HG02840 (cell line): ENCODE results near the gene LY9.
"Not testable (repeated sequence)": the region's sequence is repeated elsewhere in the genome, so short reads cannot be mapped to it uniquely, and the experiment has no call there.

ENCODE experiments used
- ATAC-seq: cut with Tn5 transposase; IDR thresholded peaks from one replicate; pipeline ENCODE4 v1.9.1; 2021; ENCODE audit warnings: mild to moderate bottlenecking, moderate library complexity, moderate number of reproducible peaks; ENCODE audit not compliant: unreplicated experiment, low FRiP score

LY9 gene

DNA sequence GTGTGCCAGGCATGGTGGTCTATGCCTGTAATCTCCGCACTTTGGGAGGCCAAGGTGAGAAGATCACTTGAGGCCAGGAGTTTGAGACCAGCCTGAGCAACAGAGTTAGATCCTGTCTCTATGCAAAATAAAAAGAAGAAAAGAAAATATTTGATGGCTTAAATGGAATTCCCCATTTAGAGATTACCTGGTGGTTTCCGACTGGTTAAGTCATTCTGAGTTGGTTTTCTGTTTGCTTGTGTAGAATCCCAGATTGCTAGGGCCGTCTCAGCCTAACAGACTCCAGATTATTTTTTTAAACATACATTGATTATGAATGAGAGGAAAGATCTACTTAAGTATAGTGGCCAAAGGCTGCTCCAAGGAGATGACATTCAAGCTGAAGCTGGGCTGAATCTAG is 22.9 kb upstream of the LY9 start:
- no peak for ATAC-seq

GRCh38 chr1:160774886-160775719 is 20.9 kb upstream of the LY9 start:
- ATAC-seq: no peak

- ATAC-seq: no peak
Observed at GRCh38 chr1:160776178-160776577, 19.8 kb upstream of the LY9 start.

DNA sequence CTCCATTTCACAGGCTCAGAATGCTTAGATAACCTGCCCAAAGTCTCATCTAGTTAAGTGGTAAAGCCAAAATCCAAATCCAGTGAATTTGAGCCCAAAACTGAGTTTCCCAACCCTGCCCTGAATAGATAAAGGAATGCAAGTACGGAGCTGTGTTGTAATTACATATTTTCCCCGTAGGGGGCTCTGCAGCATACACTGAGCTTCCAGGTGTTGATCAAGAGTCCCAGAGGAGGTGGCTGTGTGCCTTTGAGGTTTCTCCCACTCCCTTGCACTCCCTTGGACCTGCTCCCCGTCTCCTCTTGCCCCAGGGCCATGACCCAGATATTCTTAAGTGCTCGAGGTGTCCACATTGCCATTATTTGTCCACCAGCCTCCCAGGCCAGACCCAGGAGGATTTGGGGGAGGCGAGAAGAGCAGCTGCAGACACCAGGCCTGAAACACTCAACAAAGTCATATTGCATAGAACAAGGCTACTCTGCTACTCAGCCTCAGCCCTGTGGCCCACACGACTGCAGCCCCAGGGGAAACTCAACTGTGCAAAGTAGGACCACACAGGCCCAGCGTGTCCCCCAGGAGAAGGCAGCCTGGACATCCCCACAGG is 18.4 kb upstream of the LY9 start:
- ATAC-seq: no peak

DNA sequence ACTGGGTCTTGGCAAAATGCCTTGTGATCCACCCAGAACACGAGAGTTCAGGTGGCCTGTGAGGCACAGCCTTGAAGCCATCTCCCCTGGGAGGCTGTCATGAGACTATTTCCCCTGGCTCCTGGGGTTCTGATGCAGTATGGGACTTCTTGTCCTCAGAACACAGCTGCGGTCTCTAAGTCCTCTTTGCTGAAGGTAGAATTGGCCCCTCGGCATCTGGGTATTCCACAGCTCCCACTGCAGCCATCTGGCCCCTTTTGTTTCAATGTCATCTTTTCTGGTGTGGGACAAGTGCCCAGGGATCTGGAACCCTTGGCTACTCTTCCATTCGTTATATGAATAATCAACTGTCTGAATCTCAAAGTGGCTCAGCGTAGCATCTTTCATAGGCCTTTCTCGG is 17.0 kb upstream of the LY9 start:
- no peak for ATAC-seq

GRCh38 chr1:160779626-160780397 is 16.2 kb upstream of the LY9 start:
- no peak for ATAC-seq

DNA sequence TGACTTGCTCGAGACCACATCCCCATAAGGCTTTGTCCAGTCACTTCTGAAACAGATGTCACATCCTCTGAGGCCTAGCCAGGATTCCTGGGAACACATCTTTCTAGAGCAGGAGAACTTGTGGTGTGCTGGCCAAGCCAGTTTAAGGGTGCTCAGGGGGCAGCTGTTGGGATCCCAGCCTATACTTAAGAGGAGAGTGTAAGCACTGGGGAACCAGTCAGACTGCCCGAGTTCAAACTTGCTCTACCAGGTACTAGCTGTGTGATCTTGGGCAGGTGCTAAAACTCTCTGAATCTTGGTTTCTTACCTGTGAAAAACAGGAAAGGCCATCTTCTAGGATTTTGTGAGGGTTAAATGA is 15.6 kb upstream of the LY9 start:
- no peak for ATAC-seq

DNA sequence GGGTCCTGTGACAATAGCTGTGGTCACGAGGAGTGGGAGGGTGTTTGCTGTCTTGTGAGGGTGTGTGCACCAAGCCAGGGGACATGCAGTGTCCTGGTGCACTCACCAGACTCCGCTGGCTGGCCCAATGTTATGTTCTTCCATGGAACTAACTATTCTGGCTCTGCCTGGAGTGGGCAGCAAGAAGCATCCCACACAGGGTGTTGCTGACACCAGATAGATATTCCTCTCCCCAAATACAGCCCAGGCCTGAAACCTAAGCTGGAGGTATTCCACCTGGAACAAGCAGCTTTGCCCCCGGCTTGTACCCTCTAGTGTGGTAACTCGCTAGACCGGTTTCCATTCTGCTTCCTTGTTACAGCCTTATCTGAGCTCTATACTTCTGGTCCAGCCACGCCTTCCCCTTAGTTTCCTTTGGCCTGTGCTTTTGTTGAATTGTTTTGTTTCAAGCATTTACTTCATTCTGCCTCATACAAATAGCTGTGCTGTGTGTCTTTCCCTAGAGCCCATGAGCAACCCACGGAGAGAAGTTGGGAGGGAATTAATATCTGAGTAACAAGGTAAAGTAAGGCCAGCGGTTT is 14.7 kb upstream of the LY9 start:
- ATAC-seq: no peak

- ATAC-seq: peak; percentile 76
Observed at GRCh38 chr1:160781914-160782689, 13.9 kb upstream of the LY9 start.

GRCh38 chr1:160782988-160783765 is 12.8 kb upstream of the LY9 start:
- ATAC-seq: not testable (repeated sequence)

DNA sequence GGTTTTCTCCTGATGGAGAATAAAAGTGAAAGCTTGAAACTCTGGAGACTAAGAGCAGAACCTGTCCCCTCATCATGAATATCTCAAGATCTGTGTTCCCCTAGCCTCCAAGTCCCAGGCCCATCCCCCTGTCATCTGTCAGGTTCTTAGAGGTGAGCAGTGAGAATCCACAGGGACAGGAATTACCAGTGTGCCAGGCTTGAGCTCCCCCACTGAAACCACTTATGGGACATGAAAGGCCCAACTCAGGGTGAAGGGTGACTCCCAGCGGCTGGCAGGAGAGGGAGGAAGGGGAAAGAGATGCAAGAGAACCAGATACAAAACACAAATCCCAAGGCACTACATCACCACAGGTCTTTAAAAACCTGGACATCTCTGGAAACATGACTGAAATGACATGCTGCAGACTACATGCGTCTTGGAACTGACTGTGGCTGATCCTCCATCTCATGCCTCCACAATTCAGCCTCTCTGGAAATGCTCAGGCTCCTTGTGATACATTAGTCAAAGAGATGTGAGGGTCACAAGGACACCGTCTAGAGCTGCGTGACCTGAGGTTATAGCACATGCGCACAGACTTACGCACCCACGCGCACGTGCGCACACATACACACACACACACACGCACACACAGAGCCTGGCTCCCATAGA is 6.8 kb upstream of the LY9 start:
- ATAC-seq: no peak

- ATAC-seq: peak; percentile 87
Observed at GRCh38 chr1:160789702-160790611, 6.0 kb upstream of the LY9 start.

GRCh38 chr1:160794376-160794775 is 1.6 kb upstream of the LY9 start:
- no peak for ATAC-seq

DNA sequence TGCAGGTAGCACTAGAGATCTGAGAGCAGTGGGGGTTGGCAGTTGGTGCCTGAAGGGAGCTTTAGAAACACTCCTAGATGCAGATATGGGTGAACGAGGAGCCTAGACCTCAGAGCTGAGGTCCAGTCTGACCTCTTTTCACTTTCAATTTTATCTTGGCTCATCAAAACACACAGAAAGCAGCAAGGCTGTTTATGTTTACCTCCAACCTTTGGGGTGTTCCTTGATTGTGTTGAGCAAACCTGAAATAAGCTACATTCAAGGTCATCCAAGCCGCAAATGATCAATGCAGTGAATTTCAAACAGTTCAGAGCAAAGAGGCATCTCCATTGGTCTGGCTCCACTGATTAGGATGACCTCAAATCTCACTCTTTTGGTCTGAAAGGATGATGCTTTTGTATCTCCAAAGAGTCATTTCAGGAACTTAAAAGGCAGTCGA is 1.3 kb downstream of the LY9 start:
- no peak for ATAC-seq

DNA sequence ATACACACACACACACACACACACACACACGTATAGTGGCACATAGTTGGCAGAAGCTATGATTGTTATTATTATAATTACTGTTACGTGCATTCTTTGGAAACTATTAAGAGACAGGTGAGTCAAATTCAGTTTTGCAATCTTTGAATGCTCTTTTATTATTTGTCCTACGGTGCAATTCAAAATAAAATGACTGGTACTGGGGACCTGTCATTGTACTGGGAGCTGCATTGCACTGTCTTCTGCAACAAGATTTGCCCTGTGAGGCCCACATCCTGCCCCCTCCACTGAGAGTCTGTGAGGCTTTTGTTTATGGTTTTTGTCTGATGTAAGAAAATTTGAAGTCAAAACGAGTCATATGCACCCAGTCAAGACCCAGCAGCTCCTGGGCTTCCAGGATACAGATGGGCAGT is 1.9 kb downstream of the LY9 start:
- ATAC-seq: no peak

DNA sequence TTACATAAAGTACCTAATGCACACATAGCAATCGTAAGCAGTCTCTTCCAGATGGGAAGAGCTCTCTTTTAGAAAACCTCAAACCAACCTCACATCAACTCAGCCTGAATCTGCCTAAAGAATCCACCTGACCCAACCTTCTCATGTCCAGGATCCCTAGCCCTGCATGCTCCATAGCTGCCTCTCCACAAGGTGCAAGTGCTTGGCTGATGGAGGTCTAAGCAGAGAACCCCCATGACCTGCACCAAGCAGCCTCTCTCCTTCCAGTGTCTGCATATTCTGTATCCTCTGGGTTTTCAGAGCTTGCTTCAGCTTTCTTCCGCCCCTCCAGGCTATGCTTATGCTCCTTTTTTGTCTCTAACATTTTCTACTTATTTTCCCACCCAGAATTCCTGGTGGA is 2.5 kb downstream of the LY9 start:
- no peak for ATAC-seq

DNA sequence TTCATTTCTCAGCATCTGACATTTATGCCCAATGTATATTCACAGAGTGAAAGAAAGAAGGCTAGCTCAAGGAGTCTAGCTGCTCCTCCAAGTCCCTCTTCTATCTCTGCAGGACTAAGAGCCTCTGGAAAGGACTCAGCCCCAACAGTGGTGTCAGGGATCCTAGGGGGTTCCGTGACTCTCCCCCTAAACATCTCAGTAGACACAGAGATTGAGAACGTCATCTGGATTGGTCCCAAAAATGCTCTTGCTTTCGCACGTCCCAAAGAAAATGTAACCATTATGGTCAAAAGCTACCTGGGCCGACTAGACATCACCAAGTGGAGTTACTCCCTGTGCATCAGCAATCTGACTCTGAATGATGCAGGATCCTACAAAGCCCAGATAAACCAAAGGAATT is 3.7 kb downstream of the LY9 start:
- ATAC-seq: no peak

DNA sequence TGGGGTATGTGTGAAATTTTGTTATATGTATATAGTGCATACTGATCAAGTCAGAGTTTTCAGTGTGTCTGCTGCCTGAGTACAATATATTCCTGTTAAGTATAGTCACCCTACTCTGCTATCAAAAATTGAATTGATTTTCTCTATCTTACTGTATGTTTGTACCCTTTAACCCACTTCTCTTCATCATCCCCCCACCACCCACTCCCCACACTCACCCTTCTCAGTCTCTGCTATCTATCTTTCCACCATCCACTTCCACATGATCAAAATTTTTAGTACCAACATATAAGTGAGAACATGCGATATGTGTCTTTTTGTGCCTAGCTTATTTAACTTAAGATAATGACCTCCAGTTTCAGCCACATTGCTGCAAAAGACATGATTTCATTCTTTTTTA is 4.2 kb downstream of the LY9 start:
- ATAC-seq: no peak
